Measurements from ENCODE around the gene MBP. TPM values are rescaled to one million over a fixed set of nuclear protein-coding genes. Genes with fewer than 3 reads are reported as not detected.

MBP gene
- total RNA-seq, 2 experiments from 2014 or later: 86.5 to 87.0 TPM

GRCh38 chr18:77131100-77131651, 1.4 kb downstream of the MBP start:
- H3K27ac Mint-ChIP-seq: peak overlapping the region; percentile 94
- POLR2A ChIA-PET: interaction anchor here (0.6 to 5.2 kb wide), 13 partner anchors 8 to 355 kb away, joined by 3 to 101 read pairs (median 10); no protein-coding TSS in a partner anchor
- H3K27me3 Mint-ChIP-seq (ENCODE audit: low read depth): no peaks in the 10 kb centered on the region
- H3K9me3 Mint-ChIP-seq (ENCODE audit: insufficient read depth): no peaks in the 10 kb centered on the region
- DNase-seq: peak; percentile 58
- H3K36me3 Mint-ChIP-seq (ENCODE audit: low read depth): peaks cover 47% of the 10 kb centered on the region
- H3K4me1 Mint-ChIP-seq (ENCODE audit: low read depth): peaks cover 73% of the 10 kb centered on the region
- peak overlapping the region; percentile 97 for H3K4me3 Mint-ChIP-seq
- ATAC-seq: peak; percentile 25
- CTCF ChIA-PET: interaction anchor here (0.8 to 5.5 kb wide), 11 partner anchors 10 to 131 kb away, joined by 3 to 26 read pairs (median 7); no protein-coding TSS in a partner anchor

- Mint-ChIP-seq H3K4me1 (ENCODE audit: low read depth) (peaks cover 74% of the 10 kb centered on the region), H3K27ac (peak overlapping the region; percentile 94), H3K4me3 (peak overlapping the region; percentile 97), H3K36me3 (ENCODE audit: low read depth) (peaks cover 49% of the 10 kb centered on the region), H3K9me3 (ENCODE audit: insufficient read depth) (no peaks in the 10 kb centered on the region), H3K27me3 (ENCODE audit: low read depth) (no peaks in the 10 kb centered on the region)
- ChIA-PET POLR2A (interaction anchor here (0.6 to 5.2 kb wide), 11 partner anchors 10 to 356 kb away, joined by 3 to 101 read pairs (median 10); no protein-coding TSS in a partner anchor), CTCF (interaction anchor here (0.8 to 5.5 kb wide), 11 partner anchors 10 to 130 kb away, joined by 3 to 26 read pairs (median 7); no protein-coding TSS in a partner anchor)
- ATAC-seq: no peak
- DNase-seq: no peak
Measured at GRCh38 chr18:77130229-77131099, 2.1 kb downstream of the MBP start.

GRCh38 chr18:77129150-77129551, 3.4 kb downstream of the MBP start:
- H3K36me3 Mint-ChIP-seq (ENCODE audit: low read depth): peaks cover 49% of the 10 kb centered on the region
- no peak overlapping the region for H3K27ac Mint-ChIP-seq
- no peaks in the 10 kb centered on the region for H3K9me3 Mint-ChIP-seq (ENCODE audit: insufficient read depth)
- DNase-seq (no peak), ATAC-seq (no peak)
- ChIA-PET POLR2A (interaction anchor here (0.7 to 5.2 kb wide), 6 partner anchors 14 to 75 kb away, joined by 3 to 101 read pairs (median 4); no protein-coding TSS in a partner anchor), CTCF (interaction anchor here (0.9 to 2.7 kb wide), 4 partner anchors 23 to 82 kb away, joined by 3 to 9 read pairs (median 4); no protein-coding TSS in a partner anchor)
- peak overlapping the region; percentile 34 for H3K4me3 Mint-ChIP-seq
- H3K27me3 Mint-ChIP-seq (ENCODE audit: low read depth): no peaks in the 10 kb centered on the region
- H3K4me1 Mint-ChIP-seq (ENCODE audit: low read depth): peaks cover 77% of the 10 kb centered on the region

- Mint-ChIP-seq H3K9me3 (ENCODE audit: insufficient read depth) (no peaks in the 10 kb centered on the region), H3K27ac (peak overlapping the region; percentile 82), H3K4me1 (ENCODE audit: low read depth) (peaks cover 78% of the 10 kb centered on the region), H3K27me3 (ENCODE audit: low read depth) (no peaks in the 10 kb centered on the region), H3K4me3 (peak overlapping the region; percentile 57), H3K36me3 (ENCODE audit: low read depth) (peaks cover 60% of the 10 kb centered on the region)
- ChIA-PET CTCF (interaction anchor here (0.8 to 1.7 kb wide), 3 partner anchors 20 to 61 kb away, joined by 4 to 5 read pairs (median 4); no protein-coding TSS in a partner anchor), POLR2A (interaction anchor here (0.8 kb wide), 1 partner anchor 63 kb away, joined by 3 read pairs; no protein-coding TSS in a partner anchor)
- ATAC-seq (peak; percentile 18), DNase-seq (peak; percentile 60)
Measured at GRCh38 chr18:77127769-77128671, 4.6 kb downstream of the MBP start.

- H3K36me3 Mint-ChIP-seq (ENCODE audit: low read depth): peaks cover 73% of the 10 kb centered on the region
- H3K27ac Mint-ChIP-seq: peak overlapping the region; percentile 89
- peaks cover 91% of the 10 kb centered on the region for H3K4me1 Mint-ChIP-seq (ENCODE audit: low read depth)
- no peaks in the 10 kb centered on the region for H3K27me3 Mint-ChIP-seq (ENCODE audit: low read depth)
- CTCF ChIA-PET: interaction anchor here (0.9 to 4.3 kb wide), 13 partner anchors 9 to 124 kb away, joined by 3 to 29 read pairs (median 4); no protein-coding TSS in a partner anchor
- no peaks in the 10 kb centered on the region for H3K9me3 Mint-ChIP-seq (ENCODE audit: insufficient read depth)
- DNase-seq: peak; percentile 80
- ATAC-seq: peak; percentile 86
- POLR2A ChIA-PET: interaction anchor here (0.6 to 5.0 kb wide), 11 partner anchors 8 to 87 kb away, joined by 3 to 36 read pairs (median 10); partner anchors contain the start of gene MBP
- H3K4me3 Mint-ChIP-seq: peak overlapping the region; percentile 72
Measured at GRCh38 chr18:77124452-77124922, 8.1 kb downstream of the MBP start.

- DNase-seq: peak; percentile 40
- Mint-ChIP-seq H3K36me3 (ENCODE audit: low read depth) (peaks cover 72% of the 10 kb centered on the region), H3K4me3 (peak overlapping the region; percentile 72), H3K9me3 (ENCODE audit: insufficient read depth) (no peaks in the 10 kb centered on the region), H3K4me1 (ENCODE audit: low read depth) (peaks cover 91% of the 10 kb centered on the region), H3K27me3 (ENCODE audit: low read depth) (no peaks in the 10 kb centered on the region), H3K27ac (peak overlapping the region; percentile 89)
- CTCF ChIA-PET: interaction anchor here (0.8 to 4.3 kb wide), 17 partner anchors 8 to 123 kb away, joined by 3 to 29 read pairs (median 4); no protein-coding TSS in a partner anchor
- POLR2A ChIA-PET: interaction anchor here (0.7 to 5.0 kb wide), 15 partner anchors 8 to 88 kb away, joined by 3 to 36 read pairs (median 8); partner anchors contain the start of gene MBP
- no peak for ATAC-seq
Measured at GRCh38 chr18:77123320-77124231, 9.0 kb downstream of the MBP start.

- peaks cover 85% of the 10 kb centered on the region for H3K4me1 Mint-ChIP-seq (ENCODE audit: low read depth)
- ChIA-PET CTCF (interaction anchor here (0.8 to 4.3 kb wide), 8 partner anchors 9 to 139 kb away, joined by 3 to 29 read pairs (median 4); no protein-coding TSS in a partner anchor), POLR2A (interaction anchor here (1.3 to 5.0 kb wide), 3 partner anchors 13 to 20 kb away, joined by 3 to 36 read pairs (median 16); no protein-coding TSS in a partner anchor)
- H3K36me3 Mint-ChIP-seq (ENCODE audit: low read depth): peaks cover 64% of the 10 kb centered on the region
- peak overlapping the region; percentile 69 for H3K27ac Mint-ChIP-seq
- H3K4me3 Mint-ChIP-seq: no peak overlapping the region
- no peak for DNase-seq
- no peaks in the 10 kb centered on the region for H3K27me3 Mint-ChIP-seq (ENCODE audit: low read depth)
- ATAC-seq: no peak
- no peaks in the 10 kb centered on the region for H3K9me3 Mint-ChIP-seq (ENCODE audit: insufficient read depth)
Measured at GRCh38 chr18:77121523-77121922, 11.1 kb downstream of the MBP start.

- Mint-ChIP-seq H3K4me1 (ENCODE audit: low read depth) (peaks cover 86% of the 10 kb centered on the region), H3K4me3 (no peak overlapping the region), H3K27me3 (ENCODE audit: low read depth) (no peaks in the 10 kb centered on the region), H3K27ac (no peak overlapping the region), H3K9me3 (ENCODE audit: insufficient read depth) (no peaks in the 10 kb centered on the region), H3K36me3 (ENCODE audit: low read depth) (peaks cover 71% of the 10 kb centered on the region)
- ChIA-PET POLR2A (no interaction called here), CTCF (no interaction called here)
- ATAC-seq (no peak), DNase-seq (no peak)
Measured at GRCh38 chr18:77119851-77120491, 12.6 kb downstream of the MBP start.

GRCh38 chr18:77119101-77119850, 13.3 kb downstream of the MBP start:
- no peaks in the 10 kb centered on the region for H3K27me3 Mint-ChIP-seq (ENCODE audit: low read depth)
- peaks cover 75% of the 10 kb centered on the region for H3K36me3 Mint-ChIP-seq (ENCODE audit: low read depth)
- H3K4me1 Mint-ChIP-seq (ENCODE audit: low read depth): peaks cover 86% of the 10 kb centered on the region
- no peaks in the 10 kb centered on the region for H3K9me3 Mint-ChIP-seq (ENCODE audit: insufficient read depth)
- ATAC-seq (no peak), DNase-seq (no peak)
- H3K27ac Mint-ChIP-seq: peak overlapping the region; percentile 66
- POLR2A ChIA-PET: no interaction called here
- CTCF ChIA-PET: no interaction called here
- H3K4me3 Mint-ChIP-seq: no peak overlapping the region
